ENCODE data around the gene CLCNKB. TPM values are rescaled to one million over a fixed set of nuclear protein-coding genes. Genes with fewer than 3 reads are reported as not detected.

CLCNKB gene
- total and polyA plus RNA-seq, 2 of the 4 experiments (the other 2 are of a cell fraction), result 0.09 TPM; not detected in 1

DNA sequence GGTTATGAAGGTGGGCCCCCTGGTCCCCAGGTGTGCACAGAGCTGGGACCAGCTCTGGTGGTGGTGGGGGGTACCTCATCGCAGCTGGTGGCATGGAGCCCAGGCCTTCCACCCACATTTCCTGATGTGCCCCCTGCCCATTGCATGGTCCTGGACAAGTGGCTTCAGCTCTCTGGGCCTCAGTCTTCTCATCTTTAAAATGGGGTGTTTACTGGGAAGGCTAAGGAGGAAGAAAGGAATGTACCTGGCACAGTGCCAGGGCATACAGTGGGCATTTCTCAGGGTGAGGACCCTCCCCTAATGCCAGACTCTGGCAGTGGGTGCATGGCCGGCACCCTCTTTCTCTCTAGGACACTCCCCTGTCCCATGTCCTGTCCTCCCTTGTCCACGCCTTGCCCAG lies 7.5 kb downstream of the CLCNKB start:
- Histone ChIP-seq H2AK5ac (ENCODE audit: low read depth, low read length) (no peak overlapping the region), H4K20me1 (ENCODE audit: insufficient read depth, low read length) (no peaks in the 10 kb centered on the region), H2AFZ (replicated peaks; ENCODE audit: low read length, poor library complexity) (no peak overlapping the region), H3K4me3 (ENCODE audit: insufficient read depth, low read depth, low read length) (no peak overlapping the region), H4K8ac (ENCODE audit: low read depth in 2 of 2, low read length in 2 of 2) (no peak overlapping the region), H3K9me3 (ENCODE audit: control insufficient read depth, insufficient read depth, low read length) (no peaks in the 10 kb centered on the region), H3K14ac (replicated peaks; ENCODE audit: low read depth, low read length) (no peak overlapping the region), H2BK15ac (ENCODE audit: low read depth, low read length) (no peak overlapping the region), H3K9me1 (ENCODE audit: insufficient read depth, low read length) (no peaks in the 10 kb centered on the region), H3K4me1 (ENCODE audit: control insufficient read depth, insufficient read depth, low read length) (no peaks in the 10 kb centered on the region), H3K36me3 (ENCODE audit: control insufficient read depth, insufficient read depth, low read length) (no peaks in the 10 kb centered on the region), H3K9ac (ENCODE audit: low read depth, low read length) (no peak overlapping the region), H2BK5ac (ENCODE audit: low read depth, low read length, poor library complexity, severe bottlenecking) (no peak overlapping the region), H3K56ac (ENCODE audit: extremely low read depth, insufficient read depth, low read length) (no peak overlapping the region), H3K27me3 (ENCODE audit: control insufficient read depth, insufficient read depth, low read length) (peaks cover 22% of the 10 kb centered on the region; the same call in 1 of the 2 replicates), H2BK20ac (ENCODE audit: low read depth, low read length) (no peak overlapping the region), H3K4me2 (ENCODE audit: low read depth, low read length) (no peak overlapping the region), H2BK120ac (ENCODE audit: low read depth, low read length) (no peak overlapping the region), H3K23ac (ENCODE audit: low read depth, low read length) (no peak overlapping the region), H4K91ac (ENCODE audit: insufficient read depth, low read depth, low read length) (no peak overlapping the region), H3K79me1 (ENCODE audit: low read depth in 1 of 2, low read length in 2 of 2) (no peaks in the 10 kb centered on the region), H2AK9ac (replicated peaks; ENCODE audit: low read depth, low read length, poor library complexity) (peak overlapping the region; percentile 37), H4K5ac (ENCODE audit: low read depth, low read length) (no peak overlapping the region), H3K4ac (ENCODE audit: low read depth, low read length) (no peak overlapping the region), H3K18ac (ENCODE audit: low read depth, low read length) (no peak overlapping the region), H3K27ac (ENCODE audit: insufficient read depth, low read length) (no peak overlapping the region)
- dilution Hi-C loops (cut with HindIII; ENCODE audit: low sequenced_read_pairs, unreplicated experiment), result no loop called here
- in situ Hi-C loops (cut with MboI; ENCODE audit: low sequenced_read_pairs), result no loop called here
- ChIA-PET POLR2A (ENCODE audit: unreplicated experiment) (no interaction called here), CTCF (no interaction called here)
- DNase-seq, result no peak
- TF ChIP-seq CTCF (conservative IDR thresholded peaks at IDR 0.05; ENCODE audit: low read depth, low read length) (no peak), CEBPB (IDR thresholded peaks at IDR 0.05; ENCODE audit: low read depth, low read length) (no peak), POLR2A (IDR thresholded peaks at IDR 0.05; ENCODE audit: low read depth, low read length) (no peak), SMC3 (IDR thresholded peaks at IDR 0.05; ENCODE audit: low read depth, low read length) (no peak), BHLHE40 (IDR thresholded peaks at IDR 0.05; ENCODE audit: low read depth, low read length) (no peak), FOS (IDR thresholded peaks at IDR 0.05; ENCODE audit: low read depth, low read length) (no peak), RFX5 (IDR thresholded peaks at IDR 0.05; ENCODE audit: low read depth, low read length) (no peak), RCOR1 (IDR thresholded peaks at IDR 0.05; ENCODE audit: insufficient replicate concordance, low read length) (no peak), CHD1 (IDR thresholded peaks at IDR 0.05; ENCODE audit: low read depth, low read length) (no peak), NFE2L2 (IDR thresholded peaks at IDR 0.05; ENCODE audit: low read depth, low read length) (no peak), MXI1 (IDR thresholded peaks at IDR 0.05; ENCODE audit: borderline replicate concordance, low read depth, low read length) (no peak), MAZ (IDR thresholded peaks at IDR 0.05; ENCODE audit: borderline replicate concordance, low read depth, low read length) (no peak), MAFK (IDR thresholded peaks at IDR 0.05; ENCODE audit: low read depth, low read length) (no peak), RAD21 (IDR thresholded peaks at IDR 0.05; ENCODE audit: low read length) (no peak)
- TF ChIP-seq, protein P1, sequence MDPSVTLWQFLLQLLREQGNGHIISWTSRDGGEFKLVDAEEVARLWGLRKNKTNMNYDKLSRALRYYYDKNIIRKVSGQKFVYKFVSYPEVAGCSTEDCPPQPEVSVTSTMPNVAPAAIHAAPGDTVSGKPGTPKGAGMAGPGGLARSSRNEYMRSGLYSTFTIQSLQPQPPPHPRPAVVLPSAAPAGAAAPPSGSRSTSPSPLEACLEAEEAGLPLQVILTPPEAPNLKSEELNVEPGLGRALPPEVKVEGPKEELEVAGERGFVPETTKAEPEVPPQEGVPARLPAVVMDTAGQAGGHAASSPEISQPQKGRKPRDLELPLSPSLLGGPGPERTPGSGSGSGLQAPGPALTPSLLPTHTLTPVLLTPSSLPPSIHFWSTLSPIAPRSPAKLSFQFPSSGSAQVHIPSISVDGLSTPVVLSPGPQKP (IDR thresholded peaks at IDR 0.05; ENCODE audit: borderline replicate concordance, low read depth, low read length), result no peak
- TF ChIP-seq, protein P2, sequence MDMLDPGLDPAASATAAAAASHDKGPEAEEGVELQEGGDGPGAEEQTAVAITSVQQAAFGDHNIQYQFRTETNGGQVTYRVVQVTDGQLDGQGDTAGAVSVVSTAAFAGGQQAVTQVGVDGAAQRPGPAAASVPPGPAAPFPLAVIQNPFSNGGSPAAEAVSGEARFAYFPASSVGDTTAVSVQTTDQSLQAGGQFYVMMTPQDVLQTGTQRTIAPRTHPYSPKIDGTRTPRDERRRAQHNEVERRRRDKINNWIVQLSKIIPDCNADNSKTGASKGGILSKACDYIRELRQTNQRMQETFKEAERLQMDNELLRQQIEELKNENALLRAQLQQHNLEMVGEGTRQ (IDR thresholded peaks at IDR 0.05; ENCODE audit: low read depth, low read length), result no peak
- no peak for ATAC-seq (ENCODE audit: low read depth)
- intact Hi-C loops (cut with micrococcal nuclease), result no loop called here
- BruUV-seq (replicated peaks), result no TSS peak
- WGBS, 2 experiments (ENCODE audit: extremely low coverage in 2 of 2, insufficient read length in 1 of 2), result 86% methylated on average over 1 of the region's 3 CpGs; no CpG with 5 or more reads in 1 of the 2 experiments
